Trophoblast cell (in vitro differentiated cells and primary cell): Measurements from ENCODE around the gene NUP37.

Experiments
- DNase-seq, 2 donors: peaks; one replicate each; pipeline ENCODE4 v3.0.0-alpha.2; 2016
- H2AFZ ChIP-seq: 2 replicates; pipeline ENCODE4 v1.6.1; 2013; ENCODE audit warnings: low read length, moderate library complexity, mild to moderate bottlenecking; ENCODE audit not compliant: insufficient read depth, poor library complexity
- H2AK5ac ChIP-seq: 2 replicates; pipeline ENCODE4 v1.6.1; 2013; ENCODE audit warnings: mild to moderate bottlenecking, low read length
- H2BK120ac ChIP-seq: 2 replicates; pipeline ENCODE4 v1.6.1; 2013; ENCODE audit warnings: low read length, mild to moderate bottlenecking, moderate library complexity; ENCODE audit not compliant: insufficient read depth, poor library complexity
- H2BK12ac ChIP-seq: 2 replicates; pipeline ENCODE4 v1.6.1; 2013; ENCODE audit warnings: mild to moderate bottlenecking, low read length, moderate library complexity
- H2BK5ac ChIP-seq: 2 replicates; pipeline ENCODE4 v1.6.1; 2013; ENCODE audit warnings: low read length, low read depth, moderate library complexity, mild to moderate bottlenecking; ENCODE audit not compliant: poor library complexity
- H3K14ac ChIP-seq: 2 replicates; pipeline ENCODE4 v1.6.1; 2013; ENCODE audit warnings: mild to moderate bottlenecking, low read length
- H3K18ac ChIP-seq: 2 replicates; pipeline ENCODE4 v1.6.1; 2013; ENCODE audit warnings: mild to moderate bottlenecking, low read length
- H3K23ac ChIP-seq: 2 replicates; pipeline ENCODE4 v1.6.1; 2013; ENCODE audit warnings: low read length
- H3K27ac ChIP-seq: 2 replicates; pipeline ENCODE4 v1.5.1; 2013; ENCODE audit warnings: low read depth, mild to moderate bottlenecking, inconsistent platforms, low read length, moderate library complexity
- H3K27me3 ChIP-seq: 2 replicates; pipeline ENCODE4 v1.6.1; 2013; ENCODE audit warnings: inconsistent platforms, mild to moderate bottlenecking, low read length, moderate library complexity; ENCODE audit not compliant: insufficient read depth
- H3K36me3 ChIP-seq, 2 experiments: 1 replicate in 1 of 2; 2 replicates in 1 of 2; pipeline ENCODE4 v1.6.1; 2013; ENCODE audit warnings: low read length in 2 of 2, mild to moderate bottlenecking in 2 of 2, moderate library complexity in 1 of 2; ENCODE audit not compliant: insufficient read depth in 2 of 2, control insufficient read depth in 1 of 2
- H3K4ac ChIP-seq: 2 replicates; pipeline ENCODE4 v1.6.1; 2013; ENCODE audit warnings: low read depth, mild to moderate bottlenecking, low read length, moderate library complexity
- H3K4me1 ChIP-seq, 2 experiments: 1 replicate in 1 of 2; 2 replicates in 1 of 2; pipeline ENCODE4 v1.6.1; 2013; ENCODE audit warnings: low read length in 2 of 2, mild to moderate bottlenecking in 2 of 2, moderate library complexity in 1 of 2; ENCODE audit not compliant: insufficient read depth in 2 of 2, control insufficient read depth in 1 of 2
- H3K4me2 ChIP-seq: 2 replicates; pipeline ENCODE4 v1.6.1; 2013; ENCODE audit warnings: inconsistent platforms, mild to moderate bottlenecking, low read length, moderate library complexity
- H3K4me3 ChIP-seq: 2 replicates; pipeline ENCODE4 v1.5.1; 2013; ENCODE audit warnings: mild to moderate bottlenecking, low read depth, low read length, inconsistent platforms
- H3K79me1 ChIP-seq: one replicate; pipeline ENCODE4 v1.6.1; 2013; ENCODE audit warnings: low read length
- H3K79me2 ChIP-seq: 2 replicates; pipeline ENCODE4 v1.6.1; 2013; ENCODE audit warnings: low read length, mild to moderate bottlenecking; ENCODE audit not compliant: control insufficient read depth, insufficient read depth, poor library complexity
- H3K9ac ChIP-seq: 2 replicates; pipeline ENCODE4 v1.6.1; 2013; ENCODE audit warnings: mild to moderate bottlenecking, low read length
- H3K9me3 ChIP-seq: 2 replicates; pipeline ENCODE4 v1.6.1; 2013; ENCODE audit warnings: low read depth, mild to moderate bottlenecking, control low read depth, inconsistent platforms, low read length; ENCODE audit not compliant: insufficient read depth
- H4K12ac ChIP-seq: 2 replicates; pipeline ENCODE4 v1.6.1; 2013; ENCODE audit warnings: low read depth, mild to moderate bottlenecking, low read length, moderate library complexity
- H4K8ac ChIP-seq: 2 replicates; pipeline ENCODE4 v1.6.1; 2013; ENCODE audit warnings: low read depth, mild to moderate bottlenecking, low read length, moderate library complexity
- H4K91ac ChIP-seq: one replicate; pipeline ENCODE4 v1.6.1; 2013; ENCODE audit warnings: low read depth, mild to moderate bottlenecking, low read length, moderate library complexity
- WGBS: extraction: QIAGEN DNeasy Blood & Tissue Kit; methylation state at CpG from one replicate; pipeline ENCODE4 v1.1.7; 2013; ENCODE audit warnings: missing lambda C conversion rate; ENCODE audit not compliant: insufficient read length, insufficient coverage; ENCODE audit errors: extremely low coverage; 5-methylcytosine and 5-hydroxymethylcytosine counted together

NUP37 gene

GRCh38 chr12:102059343-102059742 lies 60.6 kb downstream of the NUP37 start:
- no peak overlapping the region for H3K18ac ChIP-seq
- DNase-seq = no peak
- no peak overlapping the region for H2BK120ac ChIP-seq
- H3K36me3 ChIP-seq = no peaks in the 10 kb centered on the region
- H3K4me3 ChIP-seq = no peak overlapping the region
- no peak overlapping the region for H3K27ac ChIP-seq
- no peak overlapping the region for H3K4me2 ChIP-seq
- no peaks in the 10 kb centered on the region for H3K27me3 ChIP-seq
- H3K23ac ChIP-seq = no peak overlapping the region
- no peak overlapping the region for H4K91ac ChIP-seq
- H2AFZ ChIP-seq = no peak overlapping the region
- no peak overlapping the region for H3K14ac ChIP-seq
- H2AK5ac ChIP-seq = no peak overlapping the region
- no peak overlapping the region for H4K12ac ChIP-seq
- no peak overlapping the region for H4K8ac ChIP-seq
- H3K9ac ChIP-seq = no peak overlapping the region
- H2BK12ac ChIP-seq = no peak overlapping the region
- H3K4ac ChIP-seq = no peak overlapping the region
- H2BK5ac ChIP-seq = no peak overlapping the region
- peaks cover 0 to 5% of the 10 kb centered on the region in 2 experiments for H3K4me1 ChIP-seq
- no peaks in the 10 kb centered on the region for H3K9me3 ChIP-seq
- H3K79me2 ChIP-seq = peaks cover 4% of the 10 kb centered on the region
- peaks cover 5% of the 10 kb centered on the region for H3K79me1 ChIP-seq

- no peak overlapping the region for H3K14ac ChIP-seq
- no peak overlapping the region for H3K27ac ChIP-seq
- no peak overlapping the region for H3K9ac ChIP-seq
- no peaks in the 10 kb centered on the region for H3K79me1 ChIP-seq
- H3K23ac ChIP-seq = no peak overlapping the region
- H3K18ac ChIP-seq = no peak overlapping the region
- DNase-seq = no peak
- no peaks in the 10 kb centered on the region for H3K79me2 ChIP-seq
- peaks cover 0 to 7% of the 10 kb centered on the region in 2 experiments for H3K4me1 ChIP-seq
- H3K4ac ChIP-seq = no peak overlapping the region
- peaks cover 6 to 11% of the 10 kb centered on the region in 2 experiments for H3K36me3 ChIP-seq
- H3K27me3 ChIP-seq = no peaks in the 10 kb centered on the region
- no peak overlapping the region for H2BK5ac ChIP-seq
- no peak overlapping the region for H2AK5ac ChIP-seq
- no CpG with 5 or more reads among the region's 4 CpGs for WGBS
- no peak overlapping the region for H2BK12ac ChIP-seq
- no peak overlapping the region for H2BK120ac ChIP-seq
- no peaks in the 10 kb centered on the region for H3K9me3 ChIP-seq
- no peak overlapping the region for H4K12ac ChIP-seq
- no peak overlapping the region for H4K8ac ChIP-seq
- no peak overlapping the region for H3K4me3 ChIP-seq
- H2AFZ ChIP-seq = no peak overlapping the region
- H3K4me2 ChIP-seq = no peak overlapping the region
- H4K91ac ChIP-seq = no peak overlapping the region
Observed at GRCh38 chr12:102054345-102054744, 65.6 kb downstream of the NUP37 start.

- Histone ChIP-seq H3K4ac (no peak overlapping the region), H3K23ac (no peak overlapping the region), H3K36me3 (peaks cover 6 to 11% of the 10 kb centered on the region in 2 experiments), H2BK12ac (no peak overlapping the region), H2AFZ (no peak overlapping the region), H3K9me3 (no peaks in the 10 kb centered on the region), H2BK5ac (no peak overlapping the region), H3K18ac (no peak overlapping the region), H2BK120ac (no peak overlapping the region), H4K91ac (no peak overlapping the region), H3K27ac (no peak overlapping the region), H2AK5ac (no peak overlapping the region), H3K14ac (no peak overlapping the region), H4K8ac (no peak overlapping the region), H4K12ac (no peak overlapping the region), H3K27me3 (no peaks in the 10 kb centered on the region), H3K79me2 (no peaks in the 10 kb centered on the region), H3K79me1 (no peaks in the 10 kb centered on the region), H3K4me1 (peaks cover 0 to 7% of the 10 kb centered on the region in 2 experiments), H3K4me2 (no peak overlapping the region), H3K9ac (no peak overlapping the region), H3K4me3 (peak overlapping the region; percentile 40)
- DNase-seq = no peak
Observed at GRCh38 chr12:102053062-102053349, 66.9 kb downstream of the NUP37 start.

- H2BK5ac ChIP-seq = no peak overlapping the region
- no peak overlapping the region for H3K4ac ChIP-seq
- H3K4me1 ChIP-seq = peaks cover 0 to 7% of the 10 kb centered on the region in 2 experiments
- no peak overlapping the region for H4K91ac ChIP-seq
- no peaks in the 10 kb centered on the region for H3K9me3 ChIP-seq
- no peak overlapping the region for H3K27ac ChIP-seq
- no peak overlapping the region for H2BK12ac ChIP-seq
- no peak overlapping the region for H2BK120ac ChIP-seq
- H2AK5ac ChIP-seq = no peak overlapping the region
- no peak overlapping the region for H3K23ac ChIP-seq
- H3K27me3 ChIP-seq = no peaks in the 10 kb centered on the region
- H2AFZ ChIP-seq = no peak overlapping the region
- H4K12ac ChIP-seq = no peak overlapping the region
- H3K36me3 ChIP-seq = peaks cover 6 to 11% of the 10 kb centered on the region in 2 experiments
- H3K4me2 ChIP-seq = no peak overlapping the region
- H3K18ac ChIP-seq = no peak overlapping the region
- H4K8ac ChIP-seq = no peak overlapping the region
- no CpG with 5 or more reads among the region's 4 CpGs for WGBS
- no peaks in the 10 kb centered on the region for H3K79me2 ChIP-seq
- H3K14ac ChIP-seq = no peak overlapping the region
- H3K9ac ChIP-seq = no peak overlapping the region
- peak overlapping the region; percentile 40 for H3K4me3 ChIP-seq
- DNase-seq = no peak
- no peaks in the 10 kb centered on the region for H3K79me1 ChIP-seq
Observed at GRCh38 chr12:102052192-102053061, 67.5 kb downstream of the NUP37 start.
